Measurements from ENCODE around the gene EXOSC5.
"Not testable (repeated sequence)": the region's sequence is repeated elsewhere in the genome, so short reads cannot be mapped to it uniquely, and the experiment has no call there.

The EXOSC5 gene

GRCh38 chr19:41352279-41352608 lies 44.9 kb downstream of the EXOSC5 start:
- FAIRE-seq (no peak), DNase-seq (ENCODE audit: insufficient read length, low spot score) (no peak)

- peak; percentile 69 for DNase-seq (ENCODE audit: insufficient read length, low spot score)
Observed at GRCh38 chr19:41351339-41352245, 45.6 kb downstream of the EXOSC5 start.

GRCh38 chr19:41350735-41351338 lies 46.3 kb downstream of the EXOSC5 start:
- FAIRE-seq = peak; percentile 23
- DNase-seq (ENCODE audit: insufficient read length, low spot score) = no peak

More at GRCh38 chr19:41351339-41352245, 45.6 kb downstream of the EXOSC5 start:
- FAIRE-seq = no peak

- not testable (repeated sequence) for FAIRE-seq; DNase-seq (ENCODE audit: insufficient read length, low spot score)
Observed at GRCh38 chr19:41346916-41347315, 50.2 kb downstream of the EXOSC5 start.

- FAIRE-seq = no peak
- no peak for DNase-seq (ENCODE audit: insufficient read length, low spot score)
Observed at GRCh38 chr19:41344162-41344561, 53.0 kb downstream of the EXOSC5 start.

- no peak for FAIRE-seq
- no peak for DNase-seq (ENCODE audit: insufficient read length, low spot score)
Observed at GRCh38 chr19:41341669-41342490, 55.3 kb downstream of the EXOSC5 start.

GRCh38 chr19:41339936-41340335 lies 57.2 kb downstream of the EXOSC5 start:
- FAIRE-seq (no peak), DNase-seq (ENCODE audit: insufficient read length, low spot score) (no peak)

All from HTR-8/SVneo (cell line).